HFFc6 (cell line): ENCODE measurements around the gene SH2D7. TPM values are rescaled to one million over a fixed set of nuclear protein-coding genes. Genes with fewer than 3 reads are reported as not detected.

Experiments used
- DNase-seq: peaks from one replicate; pipeline ENCODE4 v3.0.0-alpha.2; 2018
- H3K27ac Mint-ChIP-seq: 2 replicates; pipeline ENCODE4 v1.8.0; 2020; ENCODE audit warnings: mild to moderate bottlenecking, mixed read lengths
- H3K27me3 Mint-ChIP-seq: 2 replicates; pipeline ENCODE4 v1.8.0; 2021; ENCODE audit warnings: mild to moderate bottlenecking, moderate library complexity, mixed read lengths; ENCODE audit not compliant: insufficient read depth
- H3K36me3 Mint-ChIP-seq: 2 replicates; pipeline ENCODE4 v1.8.0; 2021; ENCODE audit warnings: low read depth, mixed read lengths
- H3K4me1 Mint-ChIP-seq: 2 replicates; pipeline ENCODE4 v1.8.0; 2020; ENCODE audit warnings: low read depth, mixed read lengths
- H3K4me3 Mint-ChIP-seq: 2 replicates; pipeline ENCODE4 v1.8.0; 2020; ENCODE audit warnings: mild to moderate bottlenecking, moderate library complexity, mixed read lengths
- H3K9me3 Mint-ChIP-seq: 2 replicates; pipeline ENCODE4 v1.8.0; 2020; ENCODE audit warnings: mild to moderate bottlenecking, mixed read lengths
- total RNA-seq, 6 experiments: library from RNA; stranded (reverse); fragmentation: NEBNext Ultra II Directional; extraction: Animal tissue kit (Norgen Biotek cat#: 25700); gene quantifications; 2 replicates in 1 of 6; 3 replicates in 5 of 6; pipeline ENCODE4 v1.2.3, GENCODE V29; 2021
- TF ChIP-seq, protein P1 (sequence below): fragments of 200-600 bp; sonication (generic); IDR thresholded peaks from 2 replicates; pipeline ENCODE4 v1.5.0; 2021; ENCODE audit warnings: antibody characterized with exemption, mild to moderate bottlenecking

The SH2D7 gene
- total RNA-seq, 6 experiments from 2014 or later: not detected

- no peak for DNase-seq
Measured at GRCh38 chr15:78085928-78086327, 6.4 kb upstream of the SH2D7 start.

GRCh38 chr15:78087951-78088772, 4.2 kb upstream of the SH2D7 start:
- H3K4me1 Mint-ChIP-seq: peaks cover 2% of the 10 kb centered on the region
- peaks cover 11% of the 10 kb centered on the region for H3K27me3 Mint-ChIP-seq
- DNase-seq: no peak
- TF ChIP-seq, protein P1, sequence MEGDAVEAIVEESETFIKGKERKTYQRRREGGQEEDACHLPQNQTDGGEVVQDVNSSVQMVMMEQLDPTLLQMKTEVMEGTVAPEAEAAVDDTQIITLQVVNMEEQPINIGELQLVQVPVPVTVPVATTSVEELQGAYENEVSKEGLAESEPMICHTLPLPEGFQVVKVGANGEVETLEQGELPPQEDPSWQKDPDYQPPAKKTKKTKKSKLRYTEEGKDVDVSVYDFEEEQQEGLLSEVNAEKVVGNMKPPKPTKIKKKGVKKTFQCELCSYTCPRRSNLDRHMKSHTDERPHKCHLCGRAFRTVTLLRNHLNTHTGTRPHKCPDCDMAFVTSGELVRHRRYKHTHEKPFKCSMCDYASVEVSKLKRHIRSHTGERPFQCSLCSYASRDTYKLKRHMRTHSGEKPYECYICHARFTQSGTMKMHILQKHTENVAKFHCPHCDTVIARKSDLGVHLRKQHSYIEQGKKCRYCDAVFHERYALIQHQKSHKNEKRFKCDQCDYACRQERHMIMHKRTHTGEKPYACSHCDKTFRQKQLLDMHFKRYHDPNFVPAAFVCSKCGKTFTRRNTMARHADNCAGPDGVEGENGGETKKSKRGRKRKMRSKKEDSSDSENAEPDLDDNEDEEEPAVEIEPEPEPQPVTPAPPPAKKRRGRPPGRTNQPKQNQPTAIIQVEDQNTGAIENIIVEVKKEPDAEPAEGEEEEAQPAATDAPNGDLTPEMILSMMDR: no peak
- H3K9me3 Mint-ChIP-seq: no peaks in the 10 kb centered on the region
- no peaks in the 10 kb centered on the region for H3K36me3 Mint-ChIP-seq
- no peak overlapping the region for H3K27ac Mint-ChIP-seq
- no peak overlapping the region for H3K4me3 Mint-ChIP-seq

More at GRCh38 chr15:78085928-78086327, 6.4 kb upstream of the SH2D7 start:
- Mint-ChIP-seq H3K36me3 (no peaks in the 10 kb centered on the region), H3K27ac (no peak overlapping the region), H3K4me3 (no peak overlapping the region), H3K27me3 (peaks cover 6% of the 10 kb centered on the region), H3K9me3 (no peaks in the 10 kb centered on the region), H3K4me1 (peaks cover 8% of the 10 kb centered on the region)
- TF ChIP-seq, protein P1: no peak

- Mint-ChIP-seq H3K4me3 (no peak overlapping the region), H3K27me3 (peaks cover 14% of the 10 kb centered on the region), H3K27ac (no peak overlapping the region), H3K9me3 (no peaks in the 10 kb centered on the region), H3K4me1 (peaks cover 6% of the 10 kb centered on the region), H3K36me3 (no peaks in the 10 kb centered on the region)
- TF ChIP-seq, protein P1: no peak
- no peak for DNase-seq
Measured at GRCh38 chr15:78088773-78089080, 3.6 kb upstream of the SH2D7 start.

- H3K36me3 Mint-ChIP-seq: no peaks in the 10 kb centered on the region
- H3K4me3 Mint-ChIP-seq: no peak overlapping the region
- DNase-seq: no peak
- no peak overlapping the region for H3K27ac Mint-ChIP-seq
- peaks cover 21% of the 10 kb centered on the region for H3K27me3 Mint-ChIP-seq
- TF ChIP-seq, protein P1: no peak
- peaks cover 6% of the 10 kb centered on the region for H3K4me1 Mint-ChIP-seq
- no peaks in the 10 kb centered on the region for H3K9me3 Mint-ChIP-seq
Measured at GRCh38 chr15:78090422-78091063, 1.8 kb upstream of the SH2D7 start.

DNA sequence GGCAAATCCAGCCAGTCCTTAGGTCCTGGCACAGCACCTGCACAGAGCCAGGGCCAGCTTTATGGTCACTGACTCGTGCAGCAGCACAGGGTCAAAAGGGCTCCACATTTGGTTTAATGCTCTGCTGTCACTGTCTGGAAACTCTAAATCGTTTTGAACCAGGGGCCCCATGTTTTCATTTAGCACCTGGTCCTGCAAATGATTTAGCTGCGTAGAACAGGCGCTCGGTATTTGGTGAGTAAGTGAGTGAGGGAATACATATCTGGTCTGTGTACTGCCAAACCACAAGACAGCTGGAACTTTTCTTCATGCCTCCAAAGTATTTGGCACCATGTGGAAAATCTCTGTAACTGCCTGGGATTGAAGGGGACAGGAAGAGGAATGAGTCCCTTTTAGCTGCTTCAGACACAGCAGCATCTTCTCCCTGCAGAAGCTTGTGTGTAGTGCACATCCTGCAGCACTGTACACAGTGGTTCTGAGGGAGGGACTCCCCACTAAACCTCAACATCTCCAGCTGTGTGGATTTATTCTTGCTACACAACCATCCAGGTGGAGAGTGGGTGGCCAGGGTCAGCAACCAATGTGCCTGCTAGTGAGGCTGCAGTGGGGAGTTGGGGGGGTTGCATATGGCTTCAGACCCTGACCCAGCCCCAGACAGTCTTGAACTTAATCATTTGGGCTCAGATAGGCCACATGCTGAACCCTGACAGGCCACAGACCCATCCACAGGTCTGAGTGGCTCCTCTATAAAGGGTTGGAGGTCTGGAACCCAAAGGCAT, 1.1 kb downstream of the SH2D7 start:
- no peak overlapping the region for H3K27ac Mint-ChIP-seq
- H3K36me3 Mint-ChIP-seq: no peaks in the 10 kb centered on the region
- H3K4me3 Mint-ChIP-seq: no peak overlapping the region
- peak; percentile 72 for DNase-seq
- no peaks in the 10 kb centered on the region for H3K9me3 Mint-ChIP-seq
- peaks cover 6% of the 10 kb centered on the region for H3K4me1 Mint-ChIP-seq
- peaks cover 20% of the 10 kb centered on the region for H3K27me3 Mint-ChIP-seq
- TF ChIP-seq, protein P1: no peak
